Activated B cell treated with CpG ODN at 0.5 μM for 24 hours (primary cell): ENCODE results near the gene TGM2. TPM values are rescaled to one million over a fixed set of nuclear protein-coding genes. Genes with fewer than 3 reads are reported as not detected.

Source experiments
- ATAC-seq: fragments of 200-7000 bp; cut with Tn5 transposase; one replicate; pipeline ENCODE4 v1.10.0; 2021; ENCODE audit warnings: low read depth, mild to moderate bottlenecking, moderate library complexity
- CTCF ChIA-PET: fragments of 350-600 bp; sonication (Branson Sonifier 250); formaldehyde crosslinking; loops from one replicate; lab custom pipeline; 2021; ENCODE audit warnings: antibody characterized with exemption; lab: Charles Lee
- POLR2A ChIA-PET: fragments of 350-600 bp; sonication (Branson Sonifier 250); formaldehyde crosslinking; loops from one replicate; lab custom pipeline; 2021; ENCODE audit warnings: antibody characterized with exemption; lab: Charles Lee
- DNase-seq: peaks from one replicate; pipeline ENCODE4 v3.0.0; 2022
- H3K27ac Mint-ChIP-seq: one replicate; pipeline ENCODE4 v1.8.0; 2020; ENCODE audit warnings: mixed read lengths
- H3K27me3 Mint-ChIP-seq: one replicate; pipeline ENCODE4 v1.8.0; 2021; ENCODE audit warnings: mixed read lengths
- H3K36me3 Mint-ChIP-seq: one replicate; pipeline ENCODE4 v1.8.0; 2021; ENCODE audit warnings: low read depth, mixed read lengths
- H3K4me1 Mint-ChIP-seq: one replicate; pipeline ENCODE4 v1.8.0; 2021; ENCODE audit warnings: mixed read lengths
- H3K4me3 Mint-ChIP-seq: one replicate; pipeline ENCODE4 v1.8.0; 2020; ENCODE audit warnings: mild to moderate bottlenecking, mixed read lengths
- H3K9me3 Mint-ChIP-seq: one replicate; pipeline ENCODE4 v1.8.0; 2020; ENCODE audit warnings: mixed read lengths
- CTCF ChIP-seq: fragments of 200-600 bp; IDR thresholded peaks from one replicate; pipeline ENCODE4 v1.8.0; 2022; ENCODE audit warnings: antibody characterized with exemption, mild to moderate bottlenecking
- intact Hi-C: fragments of 100-400 bp; cut with micrococcal nuclease; formaldehyde crosslinking; loops from one replicate; pipeline ENCODE4 v1.15.1; 2024
- total RNA-seq: library from RNA; stranded (reverse); gene quantifications from 2 replicates; pipeline ENCODE4 v1.2.3, GENCODE V29; 2022

Gene TGM2
- total RNA-seq, 1 donor from 2014 or later: 22.9 TPM

GRCh38 chr20:38161412-38161774, 3.7 kb downstream of the TGM2 start:
- Mint-ChIP-seq H3K36me3 (no peaks in the 10 kb centered on the region), H3K27me3 (no peaks in the 10 kb centered on the region), H3K4me3 (no peak overlapping the region), H3K4me1 (peaks cover 14% of the 10 kb centered on the region), H3K27ac (no peak overlapping the region), H3K9me3 (no peaks in the 10 kb centered on the region)
- no peak for TF ChIP-seq CTCF
- ATAC-seq (no peak), DNase-seq (no peak)
- CTCF ChIA-PET: interaction anchor here (1.0 to 3.5 kb wide), 3 partner anchors 60 to 104 kb away, joined by 4 to 13 read pairs (median 11); no protein-coding TSS in a partner anchor
- POLR2A ChIA-PET: no interaction called here
- intact Hi-C loops: no loop called here

- ChIA-PET CTCF (interaction anchor here (3.5 kb wide), 1 partner anchor 87 kb away, joined by 13 read pairs; no protein-coding TSS in a partner anchor), POLR2A (no interaction called here)
- no peak overlapping the region for H3K4me3 Mint-ChIP-seq
- no peak for DNase-seq
- no peaks in the 10 kb centered on the region for H3K9me3 Mint-ChIP-seq
- no peaks in the 10 kb centered on the region for H3K27me3 Mint-ChIP-seq
- no peak overlapping the region for H3K27ac Mint-ChIP-seq
- no peak for TF ChIP-seq CTCF
- ATAC-seq: no peak
- intact Hi-C loops: no loop called here
- peaks cover 5% of the 10 kb centered on the region for H3K4me1 Mint-ChIP-seq
- H3K36me3 Mint-ChIP-seq: no peaks in the 10 kb centered on the region
These were observed 4.9 kb downstream of the TGM2 start for GRCh38 chr20:38159957-38160756.

GRCh38 chr20:38159566-38159956, 5.5 kb downstream of the TGM2 start:
- Mint-ChIP-seq H3K9me3 (no peaks in the 10 kb centered on the region), H3K36me3 (no peaks in the 10 kb centered on the region), H3K27ac (no peak overlapping the region), H3K4me3 (no peak overlapping the region), H3K27me3 (no peaks in the 10 kb centered on the region), H3K4me1 (peaks cover 5% of the 10 kb centered on the region)
- intact Hi-C loops: no loop called here
- TF ChIP-seq CTCF: no peak
- ATAC-seq (no peak), DNase-seq (no peak)
- CTCF ChIA-PET: interaction anchor here (3.5 kb wide), 1 partner anchor 86 kb away, joined by 13 read pairs; no protein-coding TSS in a partner anchor
- POLR2A ChIA-PET: interaction anchor here (0.7 kb wide), 1 partner anchor 767 kb away, joined by 4 read pairs; the partner anchor contains the start of gene FAM83D

GRCh38 chr20:38158701-38159351, 6.2 kb downstream of the TGM2 start:
- Mint-ChIP-seq H3K4me3 (no peak overlapping the region), H3K9me3 (no peaks in the 10 kb centered on the region), H3K27me3 (no peaks in the 10 kb centered on the region), H3K4me1 (peaks cover 8% of the 10 kb centered on the region), H3K27ac (no peak overlapping the region), H3K36me3 (no peaks in the 10 kb centered on the region)
- no peak for ATAC-seq
- TF ChIP-seq CTCF: no peak
- no peak for DNase-seq
- ChIA-PET CTCF (interaction anchor here (3.5 kb wide), 1 partner anchor 86 kb away, joined by 13 read pairs; no protein-coding TSS in a partner anchor), POLR2A (interaction anchor here (0.7 kb wide), 1 partner anchor 768 kb away, joined by 4 read pairs; the partner anchor contains the start of gene FAM83D)
- intact Hi-C loops: no loop called here
